ENCODE data around the gene NACC1.

GRCh38 chr19:13076787-13077186, 41.3 kb upstream of the NACC1 start:
- no peak for TF ChIP-seq CTCF (IDR thresholded peaks at IDR 0.05; ENCODE audit: low read depth, low read length, poor library complexity, severe bottlenecking)
- TF ChIP-seq EZH2phosphoT487 (IDR thresholded peaks at IDR 0.05; ENCODE audit: borderline replicate concordance, low read length): no peak
